Activated naive CD8-positive, alpha-beta T cell (primary cell): ENCODE data around the gene VEGFC.

ENCODE experiments used
- H3K27ac Mint-ChIP-seq: one replicate; pipeline ENCODE4 v1.8.0; 2021; ENCODE audit warnings: mixed read lengths
- H3K27me3 Mint-ChIP-seq: one replicate; pipeline ENCODE4 v1.8.0; 2021; ENCODE audit warnings: mixed read lengths
- H3K36me3 Mint-ChIP-seq: one replicate; pipeline ENCODE4 v1.8.0; 2021; ENCODE audit warnings: mixed read lengths
- H3K4me1 Mint-ChIP-seq: one replicate; pipeline ENCODE4 v1.8.0; 2021; ENCODE audit warnings: low read depth, mixed read lengths
- H3K4me3 Mint-ChIP-seq: one replicate; pipeline ENCODE4 v1.8.0; 2021; ENCODE audit warnings: mild to moderate bottlenecking, mixed read lengths
- H3K9me3 Mint-ChIP-seq: one replicate; pipeline ENCODE4 v1.8.0; 2021; ENCODE audit warnings: low read depth, mixed read lengths

Gene VEGFC

GRCh38 chr4:176788971-176789370, 3.8 kb downstream of the VEGFC start:
- Mint-ChIP-seq H3K36me3 (no peaks in the 10 kb centered on the region), H3K9me3 (no peaks in the 10 kb centered on the region), H3K27me3 (peaks cover 24% of the 10 kb centered on the region), H3K4me3 (no peak overlapping the region), H3K4me1 (peaks cover 11% of the 10 kb centered on the region), H3K27ac (no peak overlapping the region)

- Mint-ChIP-seq H3K27ac (no peak overlapping the region), H3K27me3 (peaks cover 18% of the 10 kb centered on the region), H3K9me3 (no peaks in the 10 kb centered on the region), H3K4me1 (peaks cover 8% of the 10 kb centered on the region), H3K36me3 (no peaks in the 10 kb centered on the region), H3K4me3 (no peak overlapping the region)
Measured at GRCh38 chr4:176788248-176788647, 4.5 kb downstream of the VEGFC start.

GRCh38 chr4:176784816-176785215, 7.9 kb downstream of the VEGFC start:
- no peaks in the 10 kb centered on the region for H3K36me3 Mint-ChIP-seq
- no peaks in the 10 kb centered on the region for H3K9me3 Mint-ChIP-seq
- peaks cover 2% of the 10 kb centered on the region for H3K27me3 Mint-ChIP-seq
- no peak overlapping the region for H3K4me3 Mint-ChIP-seq
- H3K27ac Mint-ChIP-seq = no peak overlapping the region
- H3K4me1 Mint-ChIP-seq = no peaks in the 10 kb centered on the region

- Mint-ChIP-seq H3K27ac (no peak overlapping the region), H3K27me3 (no peaks in the 10 kb centered on the region), H3K4me1 (no peaks in the 10 kb centered on the region)
Measured at GRCh38 chr4:176782794-176783193, 9.9 kb downstream of the VEGFC start.

GRCh38 chr4:176782191-176782590, 10.5 kb downstream of the VEGFC start:
- H3K4me3 Mint-ChIP-seq = no peak overlapping the region
- H3K27me3 Mint-ChIP-seq = no peaks in the 10 kb centered on the region
- H3K4me1 Mint-ChIP-seq = no peaks in the 10 kb centered on the region
- no peaks in the 10 kb centered on the region for H3K36me3 Mint-ChIP-seq
- no peaks in the 10 kb centered on the region for H3K9me3 Mint-ChIP-seq
- no peak overlapping the region for H3K27ac Mint-ChIP-seq

More at GRCh38 chr4:176782794-176783193, 9.9 kb downstream of the VEGFC start:
- Mint-ChIP-seq H3K36me3 (no peaks in the 10 kb centered on the region), H3K9me3 (no peaks in the 10 kb centered on the region), H3K4me3 (no peak overlapping the region)

- Mint-ChIP-seq H3K4me1 (no peaks in the 10 kb centered on the region), H3K27me3 (no peaks in the 10 kb centered on the region), H3K9me3 (no peaks in the 10 kb centered on the region), H3K36me3 (no peaks in the 10 kb centered on the region), H3K27ac (no peak overlapping the region), H3K4me3 (no peak overlapping the region)
Measured at GRCh38 chr4:176781739-176782100, 11.0 kb downstream of the VEGFC start.

- Mint-ChIP-seq H3K27ac (no peak overlapping the region), H3K36me3 (no peaks in the 10 kb centered on the region), H3K4me1 (no peaks in the 10 kb centered on the region), H3K9me3 (no peaks in the 10 kb centered on the region), H3K27me3 (peaks cover 1% of the 10 kb centered on the region), H3K4me3 (no peak overlapping the region)
Measured at GRCh38 chr4:176780995-176781738, 11.6 kb downstream of the VEGFC start.

GRCh38 chr4:176779421-176779820, 13.3 kb downstream of the VEGFC start:
- H3K4me1 Mint-ChIP-seq = no peaks in the 10 kb centered on the region
- H3K4me3 Mint-ChIP-seq = no peak overlapping the region
- peaks cover 1% of the 10 kb centered on the region for H3K27me3 Mint-ChIP-seq
- no peaks in the 10 kb centered on the region for H3K36me3 Mint-ChIP-seq
- no peaks in the 10 kb centered on the region for H3K9me3 Mint-ChIP-seq
- no peak overlapping the region for H3K27ac Mint-ChIP-seq

- no peak overlapping the region for H3K27ac Mint-ChIP-seq
- no peaks in the 10 kb centered on the region for H3K9me3 Mint-ChIP-seq
- H3K4me1 Mint-ChIP-seq = no peaks in the 10 kb centered on the region
- no peaks in the 10 kb centered on the region for H3K36me3 Mint-ChIP-seq
- H3K4me3 Mint-ChIP-seq = no peak overlapping the region
- H3K27me3 Mint-ChIP-seq = peaks cover 1% of the 10 kb centered on the region
Measured at GRCh38 chr4:176778491-176778890, 14.2 kb downstream of the VEGFC start.

GRCh38 chr4:176778063-176778462, 14.7 kb downstream of the VEGFC start:
- Mint-ChIP-seq H3K36me3 (no peaks in the 10 kb centered on the region), H3K27me3 (peaks cover 1% of the 10 kb centered on the region), H3K4me1 (no peaks in the 10 kb centered on the region), H3K4me3 (no peak overlapping the region), H3K9me3 (no peaks in the 10 kb centered on the region), H3K27ac (no peak overlapping the region)

- Mint-ChIP-seq H3K36me3 (no peaks in the 10 kb centered on the region), H3K9me3 (no peaks in the 10 kb centered on the region), H3K27ac (no peak overlapping the region), H3K27me3 (peaks cover 1% of the 10 kb centered on the region), H3K4me3 (no peak overlapping the region), H3K4me1 (no peaks in the 10 kb centered on the region)
Measured at GRCh38 chr4:176775338-176775737, 17.4 kb downstream of the VEGFC start.

GRCh38 chr4:176774852-176775251, 17.9 kb downstream of the VEGFC start:
- Mint-ChIP-seq H3K9me3 (no peaks in the 10 kb centered on the region), H3K4me3 (no peak overlapping the region), H3K27me3 (peaks cover 1% of the 10 kb centered on the region)

GRCh38 chr4:176769514-176769913, 23.2 kb downstream of the VEGFC start:
- Mint-ChIP-seq H3K4me1 (no peaks in the 10 kb centered on the region), H3K4me3 (no peak overlapping the region), H3K27ac (no peak overlapping the region), H3K9me3 (peaks cover 10% of the 10 kb centered on the region), H3K27me3 (no peaks in the 10 kb centered on the region), H3K36me3 (no peaks in the 10 kb centered on the region)

More at GRCh38 chr4:176774852-176775251, 17.9 kb downstream of the VEGFC start:
- H3K27ac Mint-ChIP-seq = no peak overlapping the region
- no peaks in the 10 kb centered on the region for H3K36me3 Mint-ChIP-seq
- H3K4me1 Mint-ChIP-seq = no peaks in the 10 kb centered on the region

GRCh38 chr4:176767183-176767582, 25.5 kb downstream of the VEGFC start:
- Mint-ChIP-seq H3K27ac (no peak overlapping the region), H3K9me3 (peaks cover 10% of the 10 kb centered on the region), H3K36me3 (no peaks in the 10 kb centered on the region), H3K4me1 (no peaks in the 10 kb centered on the region), H3K4me3 (no peak overlapping the region), H3K27me3 (no peaks in the 10 kb centered on the region)

- Mint-ChIP-seq H3K27ac (no peak overlapping the region), H3K36me3 (no peaks in the 10 kb centered on the region), H3K9me3 (peaks cover 10% of the 10 kb centered on the region), H3K4me3 (no peak overlapping the region), H3K4me1 (no peaks in the 10 kb centered on the region), H3K27me3 (no peaks in the 10 kb centered on the region)
Measured at GRCh38 chr4:176762661-176763308, 29.9 kb downstream of the VEGFC start.

GRCh38 chr4:176761872-176762271, 30.9 kb downstream of the VEGFC start:
- Mint-ChIP-seq H3K9me3 (peaks cover 10% of the 10 kb centered on the region), H3K27me3 (no peaks in the 10 kb centered on the region), H3K4me3 (no peak overlapping the region), H3K27ac (no peak overlapping the region), H3K4me1 (no peaks in the 10 kb centered on the region), H3K36me3 (no peaks in the 10 kb centered on the region)
